Peyer's patch (tissue), 4 donors: ENCODE results near the gene TBC1D12.

Experiments
- CTCF ChIP-seq, 6 experiments: fragments of 450-650 bp in 4 of 6; fragments of 200-600 bp in 2 of 6; sonication (generic) in 1 of 6; IDR thresholded peaks; one replicate each; pipeline ENCODE4 v1.5.1; 2017 to 2019; ENCODE audit warnings: antibody characterized with exemption in 6 of 6, mild to moderate bottlenecking in 3 of 6, moderate library complexity in 1 of 6
- POLR2A ChIP-seq, 2 donors: fragments of 450-650 bp; IDR thresholded peaks; one replicate each; pipeline ENCODE4 v1.5.1; 2017; ENCODE audit warnings: antibody characterized with exemption in 2 of 2, mild to moderate bottlenecking in 2 of 2, moderate library complexity in 2 of 2

- TF ChIP-seq POLR2A (IDR thresholded peaks at IDR 0.05) (no peak), CTCF (IDR thresholded peaks at IDR 0.05) (no peak)
These were observed 570 bp downstream of the TBC1D12 start for GRCh38 chr10:94402843-94403379.
